ENCODE data around the gene DCAF12. TPM values are rescaled to one million over a fixed set of nuclear protein-coding genes. Genes with fewer than 3 reads are reported as not detected.

DCAF12 gene
- total and polyA plus RNA-seq, 2 of the 13 experiments (the other 11 are each of a cell fraction or from before 2014, with no cell fraction given) = 26.8 to 37.4 TPM

GRCh38 chr9:34048727-34049629 is 77.5 kb downstream of the DCAF12 start, which contains the start of gene UBAP2 (continued):
- TF ChIP-seq, protein P1, sequence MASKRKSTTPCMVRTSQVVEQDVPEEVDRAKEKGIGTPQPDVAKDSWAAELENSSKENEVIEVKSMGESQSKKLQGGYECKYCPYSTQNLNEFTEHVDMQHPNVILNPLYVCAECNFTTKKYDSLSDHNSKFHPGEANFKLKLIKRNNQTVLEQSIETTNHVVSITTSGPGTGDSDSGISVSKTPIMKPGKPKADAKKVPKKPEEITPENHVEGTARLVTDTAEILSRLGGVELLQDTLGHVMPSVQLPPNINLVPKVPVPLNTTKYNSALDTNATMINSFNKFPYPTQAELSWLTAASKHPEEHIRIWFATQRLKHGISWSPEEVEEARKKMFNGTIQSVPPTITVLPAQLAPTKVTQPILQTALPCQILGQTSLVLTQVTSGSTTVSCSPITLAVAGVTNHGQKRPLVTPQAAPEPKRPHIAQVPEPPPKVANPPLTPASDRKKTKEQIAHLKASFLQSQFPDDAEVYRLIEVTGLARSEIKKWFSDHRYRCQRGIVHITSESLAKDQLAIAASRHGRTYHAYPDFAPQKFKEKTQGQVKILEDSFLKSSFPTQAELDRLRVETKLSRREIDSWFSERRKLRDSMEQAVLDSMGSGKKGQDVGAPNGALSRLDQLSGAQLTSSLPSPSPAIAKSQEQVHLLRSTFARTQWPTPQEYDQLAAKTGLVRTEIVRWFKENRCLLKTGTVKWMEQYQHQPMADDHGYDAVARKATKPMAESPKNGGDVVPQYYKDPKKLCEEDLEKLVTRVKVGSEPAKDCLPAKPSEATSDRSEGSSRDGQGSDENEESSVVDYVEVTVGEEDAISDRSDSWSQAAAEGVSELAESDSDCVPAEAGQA (IDR thresholded peaks at IDR 0.05; ENCODE audit: low read depth) = peak; percentile 92
- TF ChIP-seq, protein P1 (CRISPR knock-in tag; IDR thresholded peaks at IDR 0.05; ENCODE audit: borderline replicate concordance) = peak; percentile 49; the same call in 1 of the 2 replicates
- TF ChIP-seq, protein P2, sequence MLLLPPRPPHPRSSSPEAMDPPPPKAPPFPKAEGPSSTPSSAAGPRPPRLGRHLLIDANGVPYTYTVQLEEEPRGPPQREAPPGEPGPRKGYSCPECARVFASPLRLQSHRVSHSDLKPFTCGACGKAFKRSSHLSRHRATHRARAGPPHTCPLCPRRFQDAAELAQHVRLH (CRISPR knock-in tag; IDR thresholded peaks at IDR 0.05; ENCODE audit: borderline replicate concordance, low read depth) = no peak; the same call in 1 of the 2 replicates
- TF ChIP-seq, protein P3, sequence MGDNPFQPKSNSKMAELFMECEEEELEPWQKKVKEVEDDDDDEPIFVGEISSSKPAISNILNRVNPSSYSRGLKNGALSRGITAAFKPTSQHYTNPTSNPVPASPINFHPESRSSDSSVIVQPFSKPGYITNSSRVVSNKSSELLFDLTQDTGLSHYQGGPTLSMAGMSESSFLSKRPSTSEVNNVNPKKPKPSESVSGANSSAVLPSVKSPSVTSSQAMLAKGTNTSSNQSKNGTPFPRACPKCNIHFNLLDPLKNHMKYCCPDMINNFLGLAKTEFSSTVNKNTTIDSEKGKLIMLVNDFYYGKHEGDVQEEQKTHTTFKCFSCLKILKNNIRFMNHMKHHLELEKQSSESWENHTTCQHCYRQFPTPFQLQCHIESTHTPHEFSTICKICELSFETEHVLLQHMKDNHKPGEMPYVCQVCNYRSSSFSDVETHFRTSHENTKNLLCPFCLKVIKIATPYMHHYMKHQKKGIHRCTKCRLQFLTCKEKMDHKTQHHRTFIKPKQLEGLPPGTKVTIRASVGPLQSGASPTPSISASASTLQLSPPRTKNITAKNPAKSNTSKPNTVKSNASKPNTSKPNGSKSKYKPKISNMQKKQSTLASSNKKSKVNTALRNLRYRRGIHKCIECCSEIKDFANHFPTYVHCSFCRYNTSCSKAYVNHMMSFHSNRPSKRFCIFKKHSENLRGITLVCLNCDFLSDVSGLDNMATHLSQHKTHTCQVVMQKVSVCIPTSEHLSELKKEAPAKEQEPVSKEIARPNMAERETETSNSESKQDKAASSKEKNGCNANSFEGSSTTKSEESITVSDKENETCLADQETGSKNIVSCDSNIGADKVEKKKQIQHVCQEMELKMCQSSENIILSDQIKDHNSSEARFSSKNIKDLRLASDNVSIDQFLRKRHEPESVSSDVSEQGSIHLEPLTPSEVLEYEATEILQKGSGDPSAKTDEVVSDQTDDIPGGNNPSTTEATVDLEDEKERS (CRISPR knock-in tag; IDR thresholded peaks at IDR 0.05) = peak; percentile 42; the same call in 1 of the 2 replicates
- peak; percentile 94; the same call in 1 of the 2 replicates for TF ChIP-seq SNAPC5 (CRISPR knock-in tag; IDR thresholded peaks at IDR 0.05; ENCODE audit: borderline replicate concordance)
- no peak for TF ChIP-seq ZNF484 (CRISPR knock-in tag; IDR thresholded peaks at IDR 0.05; ENCODE audit: borderline replicate concordance, low read depth)
- TF ChIP-seq FUBP1 (CRISPR knock-in tag; IDR thresholded peaks at IDR 0.05; ENCODE audit: borderline replicate concordance) = no peak
- no peak for TF ChIP-seq ZNF432 (CRISPR knock-in tag; IDR thresholded peaks at IDR 0.05; ENCODE audit: borderline replicate concordance)
- TF ChIP-seq RNF2 (conservative IDR thresholded peaks at IDR 0.05; ENCODE audit: low read depth) = 0 out of 2 replicates have a peak, but pooled peaks have one; percentile 83
- TF ChIP-seq ZNF839 (CRISPR knock-in tag; IDR thresholded peaks at IDR 0.05; ENCODE audit: borderline replicate concordance) = 0 out of 2 replicates have a peak, but pooled peaks have one; percentile 52
- no peak for TF ChIP-seq ZNF570 (CRISPR knock-in tag; IDR thresholded peaks at IDR 0.05; ENCODE audit: borderline replicate concordance)
- no peak; the same call in 1 of the 2 replicates for TF ChIP-seq ZSCAN25 (CRISPR knock-in tag; IDR thresholded peaks at IDR 0.05)
- TF ChIP-seq MED1 (CRISPR knock-in tag; IDR thresholded peaks at IDR 0.05) = no peak; the same call in none of the 2 replicates
- TF ChIP-seq ATF3 (CRISPR knock-in tag; IDR thresholded peaks at IDR 0.05) = peak; percentile 21; the same call in 1 of the 2 replicates
- TF ChIP-seq SUZ12 (IDR thresholded peaks at IDR 0.05; ENCODE audit: low read depth, low read length) = peak; percentile 66
